NK-92 (cell line): ENCODE results near the gene PPP1R8.

Experiments
- DNase-seq: peaks from one replicate; lab custom pipeline; 2025; ENCODE audit not compliant: unreplicated experiment; lab: John Stamatoyannopoulos, UW

PPP1R8 gene

GRCh38 chr1:27889506-27889905 is 58.9 kb downstream of the PPP1R8 start:
- DNase-seq, result no peak

DNA sequence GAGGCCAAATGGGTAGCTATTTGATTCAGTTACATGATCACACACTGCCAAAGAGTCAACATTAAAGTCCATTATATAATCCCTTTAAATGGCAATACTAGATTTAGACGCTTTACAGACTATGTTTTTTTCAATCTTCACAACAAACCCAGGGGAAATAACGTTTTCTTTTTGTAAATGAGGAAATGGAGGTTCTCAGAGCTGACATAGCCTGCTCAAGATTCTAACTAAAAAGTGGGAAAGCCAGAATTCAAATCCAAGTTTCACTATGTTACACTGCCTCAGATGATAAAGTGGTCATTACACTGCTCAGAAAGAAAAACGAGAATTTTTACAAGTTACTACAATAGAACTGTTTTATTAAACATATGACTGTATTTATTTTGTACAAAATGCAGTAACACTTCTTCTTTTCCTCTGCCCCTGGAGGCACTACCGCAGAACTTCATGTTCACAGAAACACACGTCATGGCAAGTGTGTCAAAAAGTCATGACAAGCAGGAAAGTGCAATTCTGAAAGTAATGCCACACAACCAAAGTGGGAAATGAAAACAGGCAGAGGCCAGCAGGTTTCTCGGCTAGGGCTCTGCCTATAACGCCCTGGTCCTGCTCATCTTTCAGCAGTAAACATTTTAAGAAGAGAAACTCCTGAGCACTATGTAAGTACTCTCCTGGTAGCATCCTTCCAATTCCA is 60.8 kb downstream of the PPP1R8 start:
- no peak for DNase-seq

- DNase-seq, result no peak
These were observed 63.9 kb downstream of the PPP1R8 start for GRCh38 chr1:27894521-27894920.
